OCI-LY3 (cell line): ENCODE results near the gene PRMT6.

Experiments used
- H2AFZ ChIP-seq: fragments of 200-600, 300-600 bp; shearing (Covaris generic); 2 replicates; pipeline ENCODE4 v1.6.0; 2014; ENCODE audit warnings: antibody characterized with exemption, low read depth, low read length
- H3K27ac ChIP-seq: fragments of 200-600, 300-600 bp; sonication (generic); 2 replicates; pipeline ENCODE4 v1.5.1; 2014; ENCODE audit warnings: mild to moderate bottlenecking, low read length, moderate library complexity, mixed read lengths
- H3K27me3 ChIP-seq: fragments of 200-600, 300-600 bp; sonication (generic); 2 replicates; pipeline ENCODE4 v1.6.1; 2014; ENCODE audit warnings: low read depth, low read length, mixed read lengths
- H3K36me3 ChIP-seq: fragments of 200-600, 300-600 bp; sonication (generic); replicated peaks from 2 replicates; pipeline ENCODE3; 2014; ENCODE audit warnings: low read depth, low read length, mixed read lengths
- H3K4me1 ChIP-seq: fragments of 300-600, 200-600 bp; sonication (generic); 2 replicates; pipeline ENCODE4 v1.6.1; 2014; ENCODE audit warnings: low read length, mixed read lengths
- H3K4me2 ChIP-seq: fragments of 200-600, 300-600 bp; sonication (generic); 2 replicates; pipeline ENCODE4 v1.6.1; 2014; ENCODE audit warnings: low read length, mixed read lengths
- H3K4me3 ChIP-seq: fragments of 300-600, 200-600 bp; sonication (generic); 2 replicates; pipeline ENCODE4 v1.5.1; 2014; ENCODE audit warnings: antibody characterized with exemption, mild to moderate bottlenecking, low read length, moderate library complexity
- H3K79me2 ChIP-seq: fragments of 300-600, 200-600 bp; shearing (Covaris generic); 2 replicates; pipeline ENCODE4 v1.6.1; 2014; ENCODE audit warnings: mild to moderate bottlenecking, low read length, mixed read lengths
- H3K9ac ChIP-seq: fragments of 300-600, 200-600 bp; shearing (Covaris generic); 2 replicates; pipeline ENCODE4 v1.6.0; 2014; ENCODE audit warnings: mild to moderate bottlenecking, low read length, moderate library complexity
- H3K9me3 ChIP-seq: fragments of 200-600, 300-600 bp; shearing (Covaris generic); 2 replicates; pipeline ENCODE4 v1.6.1; 2014; ENCODE audit warnings: low read length, mixed read lengths; ENCODE audit not compliant: insufficient read depth
- H4K20me1 ChIP-seq: fragments of 200-600, 300-600 bp; sonication (generic); 2 replicates; pipeline ENCODE4 v1.6.1; 2016; ENCODE audit warnings: low read length, mixed read lengths; ENCODE audit not compliant: insufficient read depth
- EZH2phosphoT487 ChIP-seq: fragments of 200-600 bp; shearing (Covaris generic); IDR thresholded peaks from 2 replicates; pipeline ENCODE4 v1.6.1; 2018; ENCODE audit warnings: antibody characterized with exemption, mixed run types, low read depth
- TF ChIP-seq, protein P1 (sequence below): fragments of 200-600, 300-600 bp; sonication (generic); IDR thresholded peaks from 2 replicates; pipeline ENCODE4 v1.5.1; 2014; ENCODE audit warnings: antibody characterized with exemption, low read length, low read depth

The PRMT6 gene

GRCh38 chr1:107056426-107057196 lies at the start of gene PRMT6:
TSS of gene PRMT6 (plus strand) at chr1:107056674. CDS start at chr1:107056716, 42 bp downstream.
- Histone ChIP-seq H3K79me2 (peaks cover 36% of the 10 kb centered on the region), H3K4me2 (peak within 1 kb of the TSS; percentile 97), H3K4me3 (peak within 1 kb of the TSS; percentile 93), H3K9me3 (peaks cover 3% of the 10 kb centered on the region; the same call in 1 of the 2 replicates), H3K27me3 (no peaks in the 10 kb centered on the region), H2AFZ (peak within 1 kb of the TSS; percentile 82), H4K20me1 (no peaks in the 10 kb centered on the region), H3K27ac (peak within 1 kb of the TSS; percentile 74), H3K36me3 (peaks cover 36% of the 10 kb centered on the region), H3K9ac (peak within 1 kb of the TSS; percentile 94), H3K4me1 (peaks cover 19% of the 10 kb centered on the region)
- TF ChIP-seq, protein P1, sequence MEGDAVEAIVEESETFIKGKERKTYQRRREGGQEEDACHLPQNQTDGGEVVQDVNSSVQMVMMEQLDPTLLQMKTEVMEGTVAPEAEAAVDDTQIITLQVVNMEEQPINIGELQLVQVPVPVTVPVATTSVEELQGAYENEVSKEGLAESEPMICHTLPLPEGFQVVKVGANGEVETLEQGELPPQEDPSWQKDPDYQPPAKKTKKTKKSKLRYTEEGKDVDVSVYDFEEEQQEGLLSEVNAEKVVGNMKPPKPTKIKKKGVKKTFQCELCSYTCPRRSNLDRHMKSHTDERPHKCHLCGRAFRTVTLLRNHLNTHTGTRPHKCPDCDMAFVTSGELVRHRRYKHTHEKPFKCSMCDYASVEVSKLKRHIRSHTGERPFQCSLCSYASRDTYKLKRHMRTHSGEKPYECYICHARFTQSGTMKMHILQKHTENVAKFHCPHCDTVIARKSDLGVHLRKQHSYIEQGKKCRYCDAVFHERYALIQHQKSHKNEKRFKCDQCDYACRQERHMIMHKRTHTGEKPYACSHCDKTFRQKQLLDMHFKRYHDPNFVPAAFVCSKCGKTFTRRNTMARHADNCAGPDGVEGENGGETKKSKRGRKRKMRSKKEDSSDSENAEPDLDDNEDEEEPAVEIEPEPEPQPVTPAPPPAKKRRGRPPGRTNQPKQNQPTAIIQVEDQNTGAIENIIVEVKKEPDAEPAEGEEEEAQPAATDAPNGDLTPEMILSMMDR, result peak; percentile 30; the same call in 1 of the 2 replicates
- no peak for TF ChIP-seq EZH2phosphoT487

- Histone ChIP-seq H3K27me3 (no peaks in the 10 kb centered on the region), H3K9me3 (no peaks in the 10 kb centered on the region), H3K27ac (no peak overlapping the region), H3K79me2 (no peaks in the 10 kb centered on the region), H2AFZ (no peak overlapping the region), H3K4me1 (peaks cover 25% of the 10 kb centered on the region), H3K4me2 (no peak overlapping the region), H4K20me1 (no peaks in the 10 kb centered on the region), H3K4me3 (no peak overlapping the region), H3K9ac (no peak overlapping the region), H3K36me3 (peaks cover 4% of the 10 kb centered on the region)
- TF ChIP-seq, protein P1, result no peak
- no peak for TF ChIP-seq EZH2phosphoT487
These were observed 47.2 kb upstream of the PRMT6 start for GRCh38 chr1:107009281-107009680.

DNA sequence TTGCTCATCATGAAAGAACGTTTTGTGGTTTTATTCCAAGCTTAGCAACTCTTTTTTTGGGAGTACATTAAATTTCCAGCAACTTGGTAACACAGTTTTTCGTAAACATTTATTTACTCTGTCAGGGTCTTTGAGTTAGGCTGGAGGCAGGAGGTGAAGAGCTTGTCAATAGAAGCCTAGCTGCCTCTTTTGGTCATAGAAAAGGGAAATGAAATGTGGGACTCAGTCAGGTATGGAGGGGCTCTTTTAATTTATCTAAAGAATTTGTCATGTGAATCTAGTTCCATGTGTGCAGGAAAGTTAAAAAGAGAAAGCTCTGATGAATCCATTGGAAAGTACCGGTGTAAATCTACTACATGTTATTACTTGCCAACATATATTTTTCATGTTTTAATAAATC lies 45.9 kb upstream of the PRMT6 start:
- H3K36me3 ChIP-seq, result peaks cover 4% of the 10 kb centered on the region
- peak overlapping the region; percentile 66 for H3K4me2 ChIP-seq
- 0 out of 2 replicates have a peak overlapping the region, but pooled peaks have one; percentile 5 for H3K9ac ChIP-seq
- TF ChIP-seq, protein P1, result no peak
- TF ChIP-seq EZH2phosphoT487, result no peak
- H3K27ac ChIP-seq, result peak overlapping the region; percentile 60
- no peaks in the 10 kb centered on the region for H3K9me3 ChIP-seq
- H4K20me1 ChIP-seq, result no peaks in the 10 kb centered on the region
- peak overlapping the region; percentile 51 for H3K4me3 ChIP-seq
- H2AFZ ChIP-seq, result peak overlapping the region; percentile 57
- H3K27me3 ChIP-seq, result no peaks in the 10 kb centered on the region
- no peaks in the 10 kb centered on the region for H3K79me2 ChIP-seq
- H3K4me1 ChIP-seq, result peaks cover 25% of the 10 kb centered on the region

- TF ChIP-seq, protein P1, result no peak
- TF ChIP-seq EZH2phosphoT487, result no peak
These were observed 40.0 kb upstream of the PRMT6 start for GRCh38 chr1:107016376-107016978.

More at GRCh38 chr1:107016376-107016978, 40.0 kb upstream of the PRMT6 start:
- H2AFZ ChIP-seq, result peak overlapping the region; percentile 93
- H3K9me3 ChIP-seq, result no peaks in the 10 kb centered on the region
- peak overlapping the region; percentile 58 for H3K9ac ChIP-seq
- peak overlapping the region; percentile 53 for H3K27ac ChIP-seq
- H3K4me1 ChIP-seq, result peaks cover 28% of the 10 kb centered on the region
- no peaks in the 10 kb centered on the region for H3K27me3 ChIP-seq
- H3K4me3 ChIP-seq, result peak overlapping the region; percentile 57
- H4K20me1 ChIP-seq, result no peaks in the 10 kb centered on the region
- no peaks in the 10 kb centered on the region for H3K79me2 ChIP-seq
- peak overlapping the region; percentile 66 for H3K4me2 ChIP-seq
- no peaks in the 10 kb centered on the region for H3K36me3 ChIP-seq
